GM20000 (cell line): ENCODE measurements around the gene PDZRN4.
"Not testable (repeated sequence)": the region's sequence is repeated elsewhere in the genome, so short reads cannot be mapped to it uniquely, and the experiment has no call there.

Experiments
- DNase-seq: peaks from one replicate; pipeline ENCODE4 v3.0.0; 2012; ENCODE audit warnings: low spot score
- CTCF ChIP-seq: IDR thresholded peaks from 2 replicates; pipeline ENCODE4 v1.5.1; 2012; ENCODE audit warnings: mild to moderate bottlenecking, control low read depth; ENCODE audit errors: extremely low read depth, missing control alignments

Gene PDZRN4

GRCh38 chr12:41612892-41613557 is 424.9 kb downstream of the PDZRN4 start:
- no peak for DNase-seq
- TF ChIP-seq CTCF, result no peak

- DNase-seq, result not testable (repeated sequence)
These were observed 427.1 kb downstream of the PDZRN4 start for GRCh38 chr12:41615174-41615573.

- no peak for TF ChIP-seq CTCF
- no peak for DNase-seq
These were observed 431.6 kb downstream of the PDZRN4 start for GRCh38 chr12:41619705-41620104.

GRCh38 chr12:41621291-41621690 is 433.2 kb downstream of the PDZRN4 start:
- no peak for TF ChIP-seq CTCF
- no peak for DNase-seq
